ENCODE results near the gene TAF6. TPM values are rescaled to one million over a fixed set of nuclear protein-coding genes. Genes with fewer than 3 reads are reported as not detected.

TAF6 gene
- total and polyA plus RNA-seq, 9 of the 15 experiments (the other 6 are each of a cell fraction or from before 2014, with no cell fraction given), result 0.78 to 78.7 (median 21.3) TPM

- TF ChIP-seq NCOA1 (IDR thresholded peaks at IDR 0.05; ENCODE audit: low read depth) (peak; percentile 84), HINFP (tag; conservative IDR thresholded peaks at IDR 0.05; ENCODE audit: low read depth) (no peak), CTCF (IDR thresholded peaks at IDR 0.05 in 2 of 3, conservative IDR thresholded peaks at IDR 0.05 in 1 of 3; ENCODE audit: insufficient read depth in 2 of 3, low read depth in 1 of 3, low read length in 3 of 3) (peak in 1 of 3 experiments; percentile 6; a peak in 1 of 6 replicates), ZNF175 (CRISPR knock-in tag; IDR thresholded peaks at IDR 0.05; ENCODE audit: low read depth) (0 out of 2 replicates have a peak, but pooled peaks have one; percentile 49), MEF2D (tag; conservative IDR thresholded peaks at IDR 0.05; ENCODE audit: low read depth) (peak; percentile 69; the same call in 1 of the 2 replicates), SMARCC2 (IDR thresholded peaks at IDR 0.05; ENCODE audit: low read depth) (peak; percentile 86; the same call in 1 of the 2 replicates), HDGF (IDR thresholded peaks at IDR 0.05) (0 out of 2 replicates have a peak, but pooled peaks have one; percentile 34), IRF1 (CRISPR knock-in tag; IDR thresholded peaks at IDR 0.05; ENCODE audit: borderline replicate concordance) (peak; percentile 43; the same call in 1 of the 2 replicates), SIN3B (IDR thresholded peaks at IDR 0.05; ENCODE audit: low read depth) (no peak), POLR2B (IDR thresholded peaks at IDR 0.05; ENCODE audit: low read depth, partially characterized antibody) (peak; percentile 68), ZNF77 (CRISPR knock-in tag; IDR thresholded peaks at IDR 0.05) (no peak), NR4A1 (CRISPR knock-in tag; IDR thresholded peaks at IDR 0.05) (no peak), NR4A1 (tag; IDR thresholded peaks at IDR 0.05) (peak; percentile 53; the same call in 1 of the 2 replicates), RB1 (IDR thresholded peaks at IDR 0.05; ENCODE audit: low read depth) (peak; percentile 73; the same call in 1 of the 2 replicates), MAFK (IDR thresholded peaks at IDR 0.05; ENCODE audit: low read length) (peak; percentile 20; the same call in 1 of the 2 replicates), CCNT2 (IDR thresholded peaks at IDR 0.05; ENCODE audit: borderline replicate concordance, extremely low read depth, insufficient read length, low read depth, low read length) (peak; percentile 49), CBFA2T3 (IDR thresholded peaks at IDR 0.05) (peak; percentile 75), CEBPB (tag; IDR thresholded peaks at IDR 0.05) (no peak), CBX8 (IDR thresholded peaks at IDR 0.05; ENCODE audit: borderline replicate concordance, extremely low read depth, low read depth, low read length, poor library complexity, severe bottlenecking) (no peak), SMARCB1 (IDR thresholded peaks at IDR 0.05; ENCODE audit: insufficient read length, low read depth) (peak; percentile 80), NFRKB (IDR thresholded peaks at IDR 0.05; ENCODE audit: low read depth) (peak; percentile 80; the same call in 1 of the 2 replicates), ZNF511 (CRISPR knock-in tag; IDR thresholded peaks at IDR 0.05) (no peak; the same call in 1 of the 2 replicates), ZBTB8A (IDR thresholded peaks at IDR 0.05; ENCODE audit: partially characterized antibody) (no peak), PHF20 (IDR thresholded peaks at IDR 0.05; ENCODE audit: partially characterized antibody) (peak; percentile 41), KDM4B (IDR thresholded peaks at IDR 0.05; ENCODE audit: borderline replicate concordance in 2 of 2, low read depth in 1 of 2) (no peak; a peak in 1 of 4 replicates), RUNX1 (IDR thresholded peaks at IDR 0.05; ENCODE audit: low read depth) (no peak)
Observed at GRCh38 chr7:100167912-100168323, 48.8 kb upstream of the TAF6 start (continued).

Measured in K562 (cell line).